ENCODE data around the gene DCAF16. TPM values are rescaled to one million over a fixed set of nuclear protein-coding genes. Genes with fewer than 3 reads are reported as not detected.

Gene DCAF16
- total RNA-seq, 1 experiment from 2014 or later = 65.7 TPM

DNA sequence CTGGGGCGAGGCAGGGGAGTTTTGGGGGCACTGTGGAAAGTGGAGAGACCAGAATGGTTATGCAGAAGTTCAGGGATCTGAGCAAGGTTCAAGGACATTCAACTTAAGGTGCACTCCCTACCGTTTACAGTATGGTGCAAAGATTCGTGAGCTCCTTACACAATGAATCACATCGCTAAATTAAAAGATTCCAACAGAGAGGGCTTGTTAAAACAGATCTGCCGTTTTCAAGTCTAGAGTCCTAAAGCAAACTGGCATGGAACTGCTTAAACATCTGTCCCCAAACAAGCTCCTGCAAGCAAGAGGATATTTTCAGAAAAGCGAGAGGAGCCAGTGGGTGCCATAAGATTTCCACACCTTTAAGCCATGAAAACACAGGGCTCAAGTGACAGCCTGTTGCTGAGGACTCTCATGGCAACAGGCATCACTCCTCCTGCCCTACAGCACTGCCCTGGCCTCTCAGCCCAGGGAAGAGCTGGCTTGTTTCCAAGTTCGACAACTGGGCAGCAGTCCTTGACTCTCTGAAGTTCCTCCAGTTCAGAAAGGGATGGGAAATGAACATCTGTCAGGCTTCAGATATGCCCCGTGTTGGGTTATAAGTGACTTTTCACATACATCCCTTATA, 39.2 kb downstream of the DCAF16 start:
- no peak overlapping the region for H3K4me2 ChIP-seq (ENCODE audit: low read length)
- H3K36me3 ChIP-seq (ENCODE audit: control insufficient read depth in 1 of 2, insufficient read depth in 2 of 2, low read length in 2 of 2) = no peaks in the 10 kb centered on the region
- no peaks in the 10 kb centered on the region for H4K20me1 ChIP-seq (ENCODE audit: insufficient read depth)
- no peak overlapping the region for H3K9ac ChIP-seq (ENCODE audit: low read length)
- no peaks in the 10 kb centered on the region for H3K4me1 ChIP-seq (ENCODE audit: control insufficient read depth in 1 of 2, insufficient read depth in 2 of 2, low read length in 2 of 2)
- H3K27ac ChIP-seq (ENCODE audit: low read depth, low read length) = no peak overlapping the region
- H3K9me3 ChIP-seq (ENCODE audit: control insufficient read depth in 1 of 2, insufficient read depth in 1 of 2, low read depth in 1 of 2, low read length in 2 of 2) = no peaks in the 10 kb centered on the region
- ChIA-PET CTCF (no interaction called here), RAD21 (ENCODE audit: low non-redundant PET in 1 of 2, low total read pairs in 2 of 2, uncharacterized antibody in 2 of 2, unreplicated experiment in 2 of 2) (no interaction called here), POLR2A (no interaction called here)
- H3K79me2 ChIP-seq (ENCODE audit: insufficient read depth, low read length) = no peaks in the 10 kb centered on the region
- ATAC-seq (no peak), DNase-seq (ENCODE audit: low read depth, low spot score) (no peak)
- no peak overlapping the region for H3K4me3 ChIP-seq (replicated peaks in 1 of 2; ENCODE audit: low read depth in 1 of 2, low read length in 2 of 2)
- H3K27me3 ChIP-seq (ENCODE audit: insufficient read depth, low read length) = no peaks in the 10 kb centered on the region
- TF ChIP-seq, protein P1, sequence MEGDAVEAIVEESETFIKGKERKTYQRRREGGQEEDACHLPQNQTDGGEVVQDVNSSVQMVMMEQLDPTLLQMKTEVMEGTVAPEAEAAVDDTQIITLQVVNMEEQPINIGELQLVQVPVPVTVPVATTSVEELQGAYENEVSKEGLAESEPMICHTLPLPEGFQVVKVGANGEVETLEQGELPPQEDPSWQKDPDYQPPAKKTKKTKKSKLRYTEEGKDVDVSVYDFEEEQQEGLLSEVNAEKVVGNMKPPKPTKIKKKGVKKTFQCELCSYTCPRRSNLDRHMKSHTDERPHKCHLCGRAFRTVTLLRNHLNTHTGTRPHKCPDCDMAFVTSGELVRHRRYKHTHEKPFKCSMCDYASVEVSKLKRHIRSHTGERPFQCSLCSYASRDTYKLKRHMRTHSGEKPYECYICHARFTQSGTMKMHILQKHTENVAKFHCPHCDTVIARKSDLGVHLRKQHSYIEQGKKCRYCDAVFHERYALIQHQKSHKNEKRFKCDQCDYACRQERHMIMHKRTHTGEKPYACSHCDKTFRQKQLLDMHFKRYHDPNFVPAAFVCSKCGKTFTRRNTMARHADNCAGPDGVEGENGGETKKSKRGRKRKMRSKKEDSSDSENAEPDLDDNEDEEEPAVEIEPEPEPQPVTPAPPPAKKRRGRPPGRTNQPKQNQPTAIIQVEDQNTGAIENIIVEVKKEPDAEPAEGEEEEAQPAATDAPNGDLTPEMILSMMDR (IDR thresholded peaks at IDR 0.05 in 2 of 3, conservative IDR thresholded peaks at IDR 0.05 in 1 of 3; ENCODE audit: borderline replicate concordance in 1 of 3, insufficient read depth in 1 of 3, low read depth in 2 of 3, low read length in 2 of 3) = no peak
- TF ChIP-seq EZH2 (IDR thresholded peaks at IDR 0.05) (no peak), CEBPB (IDR thresholded peaks at IDR 0.05; ENCODE audit: low read depth) (no peak), POLR2AphosphoS5 (IDR thresholded peaks at IDR 0.05; ENCODE audit: low read depth, low read length) (no peak), FOSL1 (IDR thresholded peaks at IDR 0.05; ENCODE audit: low read depth) (no peak), ELF1 (IDR thresholded peaks at IDR 0.05; ENCODE audit: borderline replicate concordance, low read depth) (no peak)
- TF ChIP-seq, protein P2, sequence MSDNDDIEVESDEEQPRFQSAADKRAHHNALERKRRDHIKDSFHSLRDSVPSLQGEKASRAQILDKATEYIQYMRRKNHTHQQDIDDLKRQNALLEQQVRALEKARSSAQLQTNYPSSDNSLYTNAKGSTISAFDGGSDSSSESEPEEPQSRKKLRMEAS (IDR thresholded peaks at IDR 0.05) = no peak
- TF ChIP-seq, protein P3, sequence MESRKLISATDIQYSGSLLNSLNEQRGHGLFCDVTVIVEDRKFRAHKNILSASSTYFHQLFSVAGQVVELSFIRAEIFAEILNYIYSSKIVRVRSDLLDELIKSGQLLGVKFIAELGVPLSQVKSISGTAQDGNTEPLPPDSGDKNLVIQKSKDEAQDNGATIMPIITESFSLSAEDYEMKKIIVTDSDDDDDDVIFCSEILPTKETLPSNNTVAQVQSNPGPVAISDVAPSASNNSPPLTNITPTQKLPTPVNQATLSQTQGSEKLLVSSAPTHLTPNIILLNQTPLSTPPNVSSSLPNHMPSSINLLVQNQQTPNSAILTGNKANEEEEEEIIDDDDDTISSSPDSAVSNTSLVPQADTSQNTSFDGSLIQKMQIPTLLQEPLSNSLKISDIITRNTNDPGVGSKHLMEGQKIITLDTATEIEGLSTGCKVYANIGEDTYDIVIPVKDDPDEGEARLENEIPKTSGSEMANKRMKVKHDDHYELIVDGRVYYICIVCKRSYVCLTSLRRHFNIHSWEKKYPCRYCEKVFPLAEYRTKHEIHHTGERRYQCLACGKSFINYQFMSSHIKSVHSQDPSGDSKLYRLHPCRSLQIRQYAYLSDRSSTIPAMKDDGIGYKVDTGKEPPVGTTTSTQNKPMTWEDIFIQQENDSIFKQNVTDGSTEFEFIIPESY (IDR thresholded peaks at IDR 0.05; ENCODE audit: extremely low read depth, insufficient replicate concordance, low read length) = no peak
- intact Hi-C loops (cut with micrococcal nuclease) = no loop called here
- H2AFZ ChIP-seq (ENCODE audit: low read depth, low read length, poor library complexity, severe bottlenecking) = no peak overlapping the region
- H3K9me2 ChIP-seq (ENCODE audit: insufficient read depth) = no peaks in the 10 kb centered on the region
- BruUV-seq (replicated peaks) = no TSS peak
